Coronary artery (tissue), 2 donors: ENCODE results near the gene TGFBR2.
"Not testable (repeated sequence)": the region's sequence is repeated elsewhere in the genome, so short reads cannot be mapped to it uniquely, and the experiment has no call there.

Experiments
- DNase-seq: peaks from one replicate; pipeline ENCODE4 v3.0.0-alpha.2; 2017; ENCODE audit warnings: low spot score
- H3K27ac ChIP-seq, 2 donors: fragments of 200-600 bp; sonication (generic); one replicate each; pipeline ENCODE4 v1.5.1; 2016 to 2019
- H3K4me3 ChIP-seq: fragments of 200-600 bp; sonication (generic); 2 replicates; pipeline ENCODE4 v1.5.1; 2016; ENCODE audit warnings: mild to moderate bottlenecking, moderate library complexity
- TF ChIP-seq, protein P1 (sequence below): fragments of 200-600 bp; sonication (generic); IDR thresholded peaks from one replicate; pipeline ENCODE4 v1.5.1; 2019; ENCODE audit warnings: antibody characterized with exemption

The TGFBR2 gene

DNA sequence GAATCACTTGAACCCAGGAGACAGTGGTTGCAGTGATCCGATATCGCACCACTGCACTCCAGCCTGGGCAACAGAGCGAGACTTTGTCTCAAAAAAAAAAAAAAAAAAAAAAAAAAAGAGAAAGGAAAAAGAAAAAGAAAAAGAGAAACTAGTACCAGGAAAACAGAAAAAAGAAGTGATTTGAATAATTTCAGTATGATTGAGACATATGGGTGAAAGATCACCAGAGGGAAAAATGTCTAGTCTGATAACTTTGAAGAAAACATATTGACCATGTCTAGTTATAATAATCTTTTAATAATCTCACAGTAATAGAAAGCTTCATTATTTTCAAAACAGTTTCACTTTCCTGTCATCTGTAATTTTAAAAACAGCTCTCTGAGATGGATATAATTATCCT lies 16.4 kb downstream of the TGFBR2 start:
- H3K4me3 ChIP-seq: no peak overlapping the region
- TF ChIP-seq, protein P1, sequence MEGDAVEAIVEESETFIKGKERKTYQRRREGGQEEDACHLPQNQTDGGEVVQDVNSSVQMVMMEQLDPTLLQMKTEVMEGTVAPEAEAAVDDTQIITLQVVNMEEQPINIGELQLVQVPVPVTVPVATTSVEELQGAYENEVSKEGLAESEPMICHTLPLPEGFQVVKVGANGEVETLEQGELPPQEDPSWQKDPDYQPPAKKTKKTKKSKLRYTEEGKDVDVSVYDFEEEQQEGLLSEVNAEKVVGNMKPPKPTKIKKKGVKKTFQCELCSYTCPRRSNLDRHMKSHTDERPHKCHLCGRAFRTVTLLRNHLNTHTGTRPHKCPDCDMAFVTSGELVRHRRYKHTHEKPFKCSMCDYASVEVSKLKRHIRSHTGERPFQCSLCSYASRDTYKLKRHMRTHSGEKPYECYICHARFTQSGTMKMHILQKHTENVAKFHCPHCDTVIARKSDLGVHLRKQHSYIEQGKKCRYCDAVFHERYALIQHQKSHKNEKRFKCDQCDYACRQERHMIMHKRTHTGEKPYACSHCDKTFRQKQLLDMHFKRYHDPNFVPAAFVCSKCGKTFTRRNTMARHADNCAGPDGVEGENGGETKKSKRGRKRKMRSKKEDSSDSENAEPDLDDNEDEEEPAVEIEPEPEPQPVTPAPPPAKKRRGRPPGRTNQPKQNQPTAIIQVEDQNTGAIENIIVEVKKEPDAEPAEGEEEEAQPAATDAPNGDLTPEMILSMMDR: no peak
- H3K27ac ChIP-seq: peak overlapping the region in 1 of 2 donors; percentile 19
- DNase-seq: no peak

DNA sequence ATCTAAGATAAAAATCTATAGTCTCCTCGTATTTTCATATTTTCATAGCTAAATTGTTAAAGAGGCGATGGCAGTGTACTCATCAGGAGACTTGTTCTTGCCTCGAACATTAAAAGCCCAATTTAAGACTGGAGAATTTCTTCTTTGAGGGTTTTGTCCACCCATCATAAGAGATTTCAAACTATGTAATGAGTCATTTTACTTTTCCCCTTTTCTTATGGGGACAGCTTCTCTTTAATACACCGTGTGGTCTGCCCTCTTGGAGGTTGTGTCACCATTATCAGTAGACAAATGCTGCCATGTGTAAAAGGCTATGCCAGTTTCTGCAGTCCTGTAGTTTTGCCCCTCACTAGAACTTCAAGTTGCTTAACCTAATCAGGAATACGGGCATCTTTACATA lies 16.9 kb downstream of the TGFBR2 start:
- Histone ChIP-seq H3K4me3 (no peak overlapping the region), H3K27ac (peak overlapping the region in 1 of 2 donors; percentile 44)
- TF ChIP-seq, protein P1: no peak
- no peak for DNase-seq

DNA sequence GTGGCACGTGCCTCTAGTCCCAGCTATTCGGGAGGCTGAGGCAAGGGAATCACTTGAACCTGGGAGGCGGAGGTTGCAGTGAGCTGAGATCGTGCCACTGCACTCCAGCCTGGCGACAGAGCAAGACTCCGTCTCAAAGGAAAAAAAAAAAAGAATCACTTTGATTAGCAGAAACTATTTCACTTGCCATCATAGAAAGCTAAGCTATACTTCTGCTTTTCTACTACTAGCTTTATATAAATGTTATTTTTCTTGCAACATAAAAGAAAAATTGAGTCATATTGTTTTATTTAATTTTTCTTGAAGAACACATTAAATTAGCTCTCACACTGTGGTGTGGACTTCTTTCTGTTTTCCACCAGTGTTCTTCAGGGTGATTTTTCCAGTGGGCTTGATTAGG lies 18.1 kb downstream of the TGFBR2 start:
- H3K4me3 ChIP-seq, DNase-seq: not testable (repeated sequence)
- H3K27ac ChIP-seq: peak overlapping the region in 1 of 2 donors; percentile 14

DNA sequence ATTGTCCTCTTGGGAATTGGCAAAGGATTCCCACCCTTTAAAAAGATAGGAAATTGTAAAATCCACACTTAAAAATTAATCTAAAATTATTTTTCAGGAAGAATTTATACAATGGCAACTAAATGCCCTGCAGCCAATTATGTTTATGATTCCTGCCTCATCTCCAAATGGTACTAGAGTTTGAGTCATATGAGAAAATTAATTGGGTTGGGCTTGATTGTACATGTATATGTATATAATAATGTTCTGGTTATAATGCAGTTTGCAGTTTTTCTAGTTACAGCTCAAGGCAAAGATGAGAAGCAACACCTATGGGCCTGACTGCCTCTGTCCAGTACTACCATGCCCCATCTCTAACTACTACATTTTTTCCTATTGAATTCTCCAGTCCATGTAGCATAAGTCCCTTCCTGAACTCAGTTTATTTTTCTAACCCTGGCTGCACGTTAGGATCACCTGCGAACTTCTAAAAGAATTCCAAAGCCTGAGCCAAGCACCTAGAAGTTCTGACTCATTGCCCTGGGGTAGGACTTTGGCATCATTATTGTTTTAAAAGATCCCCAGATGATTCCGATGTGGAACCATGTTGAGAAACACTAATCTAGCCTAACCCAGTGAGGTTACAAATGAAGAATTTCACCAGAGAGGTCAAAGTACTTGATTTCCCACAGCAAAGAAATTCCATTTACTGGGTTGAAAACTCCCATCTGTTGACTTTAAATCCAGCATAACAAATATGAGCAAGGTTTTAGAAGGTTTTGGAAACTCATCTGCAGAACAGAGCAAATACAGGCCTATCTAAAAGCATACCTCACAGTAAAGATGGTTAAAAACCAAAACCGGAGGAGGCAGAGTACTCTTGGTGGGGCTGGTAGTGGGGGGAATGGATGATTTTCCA lies 19.4 kb downstream of the TGFBR2 start:
- Histone ChIP-seq H3K27ac (peak overlapping the region; percentile 52 to 84), H3K4me3 (peak overlapping the region; percentile 5)
- TF ChIP-seq, protein P1: no peak
- DNase-seq: no peak

DNA sequence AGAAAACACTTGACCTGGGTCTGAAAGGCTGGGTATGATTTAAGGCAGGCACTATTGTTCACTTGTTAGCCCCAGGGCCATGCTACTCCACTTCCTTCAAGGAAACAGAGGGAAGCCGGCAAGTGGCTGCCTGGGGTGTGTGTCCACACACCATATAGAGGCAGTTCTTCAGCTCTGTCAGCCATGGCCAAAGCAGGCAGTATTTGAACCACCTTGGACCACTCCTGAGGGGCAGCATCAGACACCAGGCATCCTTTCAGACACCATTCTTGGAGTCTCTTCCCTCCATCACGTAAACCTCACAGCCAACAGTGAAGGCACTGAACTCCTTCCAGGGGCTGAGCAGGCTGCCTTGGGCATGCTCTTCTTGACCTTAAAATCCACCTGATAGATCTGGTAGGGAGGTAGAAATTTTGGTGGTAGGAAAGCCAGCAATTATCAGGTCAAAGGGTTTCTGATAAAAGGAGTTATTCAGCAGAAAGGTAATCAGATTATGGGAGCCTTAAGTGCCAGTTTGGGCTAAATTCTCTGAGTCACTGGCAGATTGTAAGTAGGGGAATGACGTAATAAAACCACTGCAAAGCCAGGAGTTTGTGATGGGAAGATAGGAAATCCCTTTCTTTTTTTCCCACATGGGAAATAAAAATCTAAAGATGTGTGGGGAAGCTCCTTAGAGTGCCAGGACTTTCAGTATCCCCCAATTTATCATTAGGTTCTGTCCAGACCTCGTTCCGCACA lies 20.2 kb downstream of the TGFBR2 start:
- DNase-seq: no peak
- TF ChIP-seq, protein P1: no peak
- Histone ChIP-seq H3K4me3 (no peak overlapping the region), H3K27ac (peak overlapping the region; percentile 52 to 84)

DNA sequence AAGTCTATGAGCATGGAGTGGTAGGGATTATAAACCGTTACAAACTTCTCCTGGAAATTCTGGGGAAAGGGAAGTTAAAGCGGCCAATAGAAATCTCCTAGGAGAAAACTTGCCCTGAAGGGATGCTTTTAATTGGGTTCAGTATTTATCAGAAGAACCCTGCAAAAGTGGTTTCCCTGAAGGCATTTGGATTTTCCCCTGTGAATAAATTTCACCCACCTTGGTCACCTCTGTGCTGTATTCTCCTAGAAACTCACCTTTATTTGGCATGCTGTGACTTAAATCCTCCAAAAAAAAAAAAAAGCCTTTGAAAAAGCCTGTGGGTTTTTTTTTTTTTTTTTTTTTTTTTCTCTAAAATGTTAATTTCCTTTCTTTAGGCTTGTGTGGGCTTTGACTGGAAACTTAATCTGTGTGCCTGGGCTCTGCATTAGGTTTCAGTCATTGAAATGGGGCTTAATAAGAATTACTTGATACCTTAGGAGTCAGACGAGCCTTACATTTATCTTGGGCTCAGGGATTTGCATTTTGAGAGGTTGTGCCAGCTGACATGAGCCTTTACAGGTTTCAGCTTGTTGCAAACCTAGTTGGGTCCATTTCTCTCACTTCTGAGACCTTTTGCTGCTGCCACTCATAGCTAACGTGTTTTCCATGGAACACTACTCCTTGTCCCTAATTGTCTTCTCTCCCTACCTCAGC lies 22.0 kb downstream of the TGFBR2 start:
- TF ChIP-seq, protein P1: no peak
- H3K4me3 ChIP-seq: no peak overlapping the region
- peak overlapping the region; percentile 38 to 81 for H3K27ac ChIP-seq
- no peak for DNase-seq
